ENCODE results near the gene KLF2. TPM values are rescaled to one million over a fixed set of nuclear protein-coding genes. Genes with fewer than 3 reads are reported as not detected.

KLF2 gene
- total and polyA plus RNA-seq, 12 donors, result 2.2 to 52.3 (median 23.2) TPM

DNA sequence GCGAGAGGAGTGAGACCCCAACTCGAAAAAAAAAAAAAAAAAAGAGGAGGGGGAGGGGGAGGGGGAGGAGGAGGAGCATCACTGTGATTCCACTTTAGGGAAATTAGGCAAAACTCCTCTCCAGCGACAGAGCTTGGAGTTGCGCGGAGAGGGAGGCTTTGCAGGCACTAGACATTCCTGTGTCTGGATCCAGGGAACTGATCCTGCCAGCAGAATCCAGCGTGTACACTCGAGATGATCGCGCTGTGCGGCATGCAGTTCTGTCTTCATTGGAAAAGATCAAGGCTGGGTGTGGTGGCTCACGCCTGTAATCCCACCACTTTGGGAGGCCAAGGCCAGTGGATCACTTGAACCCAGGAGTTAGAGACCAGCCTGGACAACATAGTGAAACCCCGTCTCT is 29.6 kb upstream of the KLF2 start:
- H3K9me3 ChIP-seq (replicated peaks in 1 of 3), result no peaks in the 10 kb centered on the region
- H3K27me3 ChIP-seq, result no peaks in the 10 kb centered on the region
- intact Hi-C loops (cut with DNase I), result no loop called here
- no peak overlapping the region for H3K4me3 ChIP-seq
- H3K27ac ChIP-seq, result no peak overlapping the region
- no peak for TF ChIP-seq POLR2A (IDR thresholded peaks at IDR 0.05)
- TF ChIP-seq, protein P1, sequence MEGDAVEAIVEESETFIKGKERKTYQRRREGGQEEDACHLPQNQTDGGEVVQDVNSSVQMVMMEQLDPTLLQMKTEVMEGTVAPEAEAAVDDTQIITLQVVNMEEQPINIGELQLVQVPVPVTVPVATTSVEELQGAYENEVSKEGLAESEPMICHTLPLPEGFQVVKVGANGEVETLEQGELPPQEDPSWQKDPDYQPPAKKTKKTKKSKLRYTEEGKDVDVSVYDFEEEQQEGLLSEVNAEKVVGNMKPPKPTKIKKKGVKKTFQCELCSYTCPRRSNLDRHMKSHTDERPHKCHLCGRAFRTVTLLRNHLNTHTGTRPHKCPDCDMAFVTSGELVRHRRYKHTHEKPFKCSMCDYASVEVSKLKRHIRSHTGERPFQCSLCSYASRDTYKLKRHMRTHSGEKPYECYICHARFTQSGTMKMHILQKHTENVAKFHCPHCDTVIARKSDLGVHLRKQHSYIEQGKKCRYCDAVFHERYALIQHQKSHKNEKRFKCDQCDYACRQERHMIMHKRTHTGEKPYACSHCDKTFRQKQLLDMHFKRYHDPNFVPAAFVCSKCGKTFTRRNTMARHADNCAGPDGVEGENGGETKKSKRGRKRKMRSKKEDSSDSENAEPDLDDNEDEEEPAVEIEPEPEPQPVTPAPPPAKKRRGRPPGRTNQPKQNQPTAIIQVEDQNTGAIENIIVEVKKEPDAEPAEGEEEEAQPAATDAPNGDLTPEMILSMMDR (IDR thresholded peaks at IDR 0.05), result no peak
- no peaks in the 10 kb centered on the region for H3K4me1 ChIP-seq (replicated peaks in 1 of 2)
- no peaks in the 10 kb centered on the region for H3K36me3 ChIP-seq (replicated peaks in 1 of 2)
- 70 to 78% (median 73%) methylated on average over 10 to 12 of the region's 12 CpGs for WGBS, 4 donors
- no peak for DNase-seq

DNA sequence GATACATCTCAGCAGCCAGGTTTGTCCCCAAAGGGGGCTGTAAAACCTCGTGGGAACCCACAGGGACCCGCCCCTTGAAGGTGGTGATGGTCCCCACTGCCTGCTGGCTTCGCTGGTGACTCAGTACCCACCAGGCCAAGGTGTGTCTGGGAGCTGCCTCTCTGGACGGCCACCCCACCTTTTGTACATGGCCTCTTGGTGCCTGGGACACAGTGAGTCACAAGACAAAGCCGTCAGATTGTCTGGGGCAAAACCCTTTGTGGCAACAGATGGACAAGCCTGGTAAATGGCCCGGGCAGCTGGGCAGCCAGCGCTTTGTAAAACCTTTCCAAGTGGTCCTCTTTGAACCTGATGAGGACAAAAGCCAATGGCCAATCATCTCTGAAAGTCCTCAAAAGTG is 27.9 kb upstream of the KLF2 start:
- Histone ChIP-seq H3K9me3 (replicated peaks in 1 of 3) (no peaks in the 10 kb centered on the region), H3K4me1 (replicated peaks in 1 of 2) (no peaks in the 10 kb centered on the region), H3K27me3 (no peaks in the 10 kb centered on the region), H3K36me3 (replicated peaks in 1 of 2) (no peaks in the 10 kb centered on the region), H3K27ac (no peak overlapping the region), H3K4me3 (no peak overlapping the region)
- no peak for DNase-seq
- intact Hi-C loops (cut with DNase I), result no loop called here
- TF ChIP-seq, protein P1 (IDR thresholded peaks at IDR 0.05), result no peak
- no peak for TF ChIP-seq POLR2A (IDR thresholded peaks at IDR 0.05)
- WGBS, 4 donors, result 56 to 81% (median 77%) methylated on average over 4 to 7 of the region's 7 CpGs

DNA sequence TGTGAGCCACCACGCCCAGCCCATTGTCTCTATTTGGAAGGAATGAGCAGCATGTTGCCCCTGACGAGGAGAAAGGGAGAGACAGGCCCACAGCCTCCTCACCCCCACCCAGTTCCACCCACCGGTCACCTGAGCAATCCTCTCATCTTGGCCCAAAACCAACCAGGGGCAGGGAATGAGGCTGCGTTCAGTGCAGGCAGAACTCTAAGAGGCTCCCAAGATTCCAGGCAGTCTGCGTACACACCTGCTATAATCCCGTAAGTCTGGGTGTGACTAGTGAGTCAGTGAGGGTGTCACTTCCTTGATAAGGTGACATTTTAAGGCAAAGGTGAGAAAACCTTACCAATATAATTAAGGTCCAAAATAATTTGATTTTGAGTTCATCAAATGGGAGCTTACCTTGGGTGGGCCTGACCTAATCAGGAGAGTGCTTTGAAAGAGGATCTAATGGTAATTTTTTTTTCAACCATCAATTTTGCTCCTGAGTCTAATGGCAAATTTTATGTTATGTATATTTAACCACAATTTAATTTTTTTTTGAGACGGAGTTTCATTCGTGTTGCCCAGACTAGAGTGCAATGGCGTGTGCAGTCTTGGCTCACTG is 26.9 kb upstream of the KLF2 start:
- Histone ChIP-seq H3K36me3 (replicated peaks in 1 of 2) (no peaks in the 10 kb centered on the region), H3K9me3 (replicated peaks in 1 of 3) (no peaks in the 10 kb centered on the region), H3K4me1 (replicated peaks in 1 of 2) (no peaks in the 10 kb centered on the region), H3K27ac (no peak overlapping the region), H3K4me3 (no peak overlapping the region), H3K27me3 (no peaks in the 10 kb centered on the region)
- intact Hi-C loops (cut with DNase I), result no loop called here
- TF ChIP-seq, protein P1 (IDR thresholded peaks at IDR 0.05), result no peak
- TF ChIP-seq POLR2A (IDR thresholded peaks at IDR 0.05), result no peak
- DNase-seq, result no peak
- 87 to 91% (median 89%) methylated on average over 6 to 9 of the region's 9 CpGs for WGBS, 4 donors

DNA sequence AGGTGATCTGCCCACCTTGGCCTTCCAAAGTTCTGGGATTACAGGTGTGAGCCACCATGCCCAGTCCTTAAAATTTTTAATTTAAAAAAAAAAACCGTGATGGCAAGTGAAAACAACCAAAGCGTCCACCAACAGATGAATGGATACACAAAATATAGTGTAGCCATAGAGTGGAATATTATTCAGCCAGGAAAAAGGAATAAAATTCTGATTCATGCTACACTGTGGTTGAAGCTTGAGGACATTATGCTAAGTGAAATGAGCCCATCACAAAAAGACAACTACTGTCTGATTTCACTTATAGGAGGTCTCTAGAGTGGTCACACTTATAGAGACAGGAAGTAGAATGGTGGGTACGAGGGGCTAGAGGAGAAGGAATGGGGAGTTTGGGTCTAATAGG is 26.3 kb upstream of the KLF2 start:
- Histone ChIP-seq H3K4me3 (no peak overlapping the region), H3K27me3 (no peaks in the 10 kb centered on the region), H3K4me1 (replicated peaks in 1 of 2) (no peaks in the 10 kb centered on the region), H3K36me3 (replicated peaks in 1 of 2) (no peaks in the 10 kb centered on the region), H3K27ac (no peak overlapping the region), H3K9me3 (replicated peaks in 1 of 3) (no peaks in the 10 kb centered on the region)
- intact Hi-C loops (cut with DNase I), result no loop called here
- TF ChIP-seq, protein P1 (IDR thresholded peaks at IDR 0.05), result no peak
- TF ChIP-seq POLR2A (IDR thresholded peaks at IDR 0.05), result no peak
- no peak for DNase-seq
- WGBS, 4 donors, result 76 to 81% (median 77%) methylated on average over 3 of the region's 3 CpGs
